HEK293T (cell line): ENCODE data around the gene TRERF1.

ENCODE experiments used
- CTCF ChIA-PET: fragments of 350-600 bp; formaldehyde crosslinking; extraction: SDS; loops from one replicate; lab custom pipeline; 2021; ENCODE audit warnings: antibody characterized with exemption, inconsistent platforms; lab: Yijun Ruan, JAX
- POLR2A ChIA-PET: fragments of 350-600 bp; formaldehyde crosslinking; extraction: SDS; loops from one replicate; lab custom pipeline; 2020; ENCODE audit warnings: antibody characterized with exemption, inconsistent platforms; lab: Yijun Ruan, JAX
- DNase-seq: peaks from one replicate; pipeline ENCODE4 v3.0.0; 2012; ENCODE audit warnings: mixed read lengths; ENCODE audit errors: extremely low spot score
- ARNT ChIP-seq: fragments of 450-650 bp; IDR thresholded peaks from 2 replicates; pipeline ENCODE4 v1.6.1; 2017; ENCODE audit warnings: mild to moderate bottlenecking
- BHLHE40 ChIP-seq: fragments of 450-650 bp; IDR thresholded peaks from 2 replicates; pipeline ENCODE4 v1.6.1; 2016; ENCODE audit warnings: mild to moderate bottlenecking, moderate library complexity, borderline replicate concordance
- ELF4 ChIP-seq: fragments of 450-650 bp; IDR thresholded peaks from 2 replicates; pipeline ENCODE4 v1.6.1; 2017; ENCODE audit warnings: antibody characterized with exemption
- FOXA1 ChIP-seq: fragments of 450-650 bp; IDR thresholded peaks from 2 replicates; pipeline ENCODE4 v1.6.1; 2016; ENCODE audit warnings: mild to moderate bottlenecking
- FOXK2 ChIP-seq: fragments of 450-650 bp; IDR thresholded peaks from 2 replicates; pipeline ENCODE4 v1.6.1; 2016; ENCODE audit warnings: mild to moderate bottlenecking
- FOXM1 ChIP-seq: fragments of 450-650 bp; IDR thresholded peaks from 2 replicates; pipeline ENCODE4 v1.6.1; 2017; ENCODE audit warnings: mild to moderate bottlenecking, borderline replicate concordance
- HDGF ChIP-seq: fragments of 450-650 bp; IDR thresholded peaks from 2 replicates; pipeline ENCODE4 v1.6.1; 2017; ENCODE audit warnings: antibody characterized with exemption, borderline replicate concordance
- L3MBTL2 ChIP-seq: fragments of 450-650 bp; conservative IDR thresholded peaks from 2 replicates; pipeline ENCODE4 v1.6.1; 2016; ENCODE audit warnings: mild to moderate bottlenecking
- LEF1 ChIP-seq: fragments of 450-650 bp; IDR thresholded peaks from 2 replicates; pipeline ENCODE4 v1.6.1; 2017; ENCODE audit warnings: mild to moderate bottlenecking, borderline replicate concordance
- NFRKB ChIP-seq: fragments of 450-650 bp; IDR thresholded peaks from 2 replicates; pipeline ENCODE4 v1.6.1; 2016; ENCODE audit warnings: mild to moderate bottlenecking, moderate library complexity
- SP1 ChIP-seq: fragments of 450-650 bp; IDR thresholded peaks from 2 replicates; pipeline ENCODE4 v1.6.1; 2017
- SUZ12 ChIP-seq: fragments of 450-650 bp; IDR thresholded peaks from 2 replicates; pipeline ENCODE4 v1.6.1; 2016; ENCODE audit warnings: mild to moderate bottlenecking
- TARDBP ChIP-seq: fragments of 450-650 bp; IDR thresholded peaks from 2 replicates; pipeline ENCODE4 v1.6.1; 2016
- ZNF384 ChIP-seq: fragments of 450-650 bp; IDR thresholded peaks from 2 replicates; pipeline ENCODE4 v1.6.1; 2016
- TF ChIP-seq, protein P1 (sequence below): fragments of 450-650 bp; IDR thresholded peaks from 2 replicates; pipeline ENCODE4 v1.6.1; 2016

TRERF1 gene

DNA sequence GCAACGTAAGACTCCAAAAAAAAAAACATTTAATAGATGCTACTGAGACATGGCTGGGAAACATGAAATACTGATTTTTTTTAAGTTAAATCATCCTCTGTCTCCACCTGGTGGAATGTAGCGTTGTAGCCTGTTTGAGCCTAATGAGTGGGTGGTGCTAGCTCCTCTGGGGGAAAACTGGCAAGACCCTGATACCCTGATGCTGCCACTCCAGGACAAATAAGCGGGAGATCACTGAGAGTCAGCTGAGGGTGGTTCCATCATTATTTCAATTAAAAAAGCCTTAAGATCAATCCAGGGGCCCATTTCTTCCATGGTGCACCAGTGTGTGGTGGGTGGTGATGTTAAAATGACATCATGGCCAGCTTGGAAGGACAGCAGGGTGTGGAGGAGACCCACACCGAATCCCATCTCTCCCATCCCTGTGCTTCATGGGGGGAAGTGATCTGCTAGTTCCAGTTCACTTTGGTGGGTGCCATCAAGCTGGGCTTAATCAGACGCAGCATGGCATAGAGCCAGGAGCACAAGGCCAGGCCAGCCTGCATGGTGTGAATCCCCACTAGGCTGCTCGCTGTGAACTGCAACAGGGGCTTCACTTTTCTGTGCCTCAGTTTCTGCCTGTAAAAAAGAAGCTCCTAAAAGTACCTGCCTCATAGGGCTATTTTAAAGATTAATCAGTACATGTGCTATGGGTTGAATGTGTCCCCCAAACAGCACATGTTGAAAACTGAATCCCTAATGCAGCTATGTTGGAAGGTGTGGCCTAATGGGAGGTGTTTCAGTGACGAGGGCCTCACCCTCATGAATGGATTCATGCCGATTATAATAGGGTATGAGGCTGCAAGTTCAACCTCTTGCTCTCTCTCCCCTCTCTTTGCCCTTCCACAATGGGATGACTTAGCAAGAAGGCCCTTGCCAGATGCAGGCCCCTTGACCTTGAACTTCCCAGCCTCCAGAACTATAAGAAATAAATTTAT is 221.1 kb downstream of the TRERF1 start:
- POLR2A ChIA-PET: interaction anchor here (1.6 kb wide), 1 partner anchor 180 kb away, joined by 4 read pairs; the partner anchor contains the start of gene TAF8
- peak; percentile 49 for DNase-seq
- CTCF ChIA-PET: interaction anchor here (0.7 to 1.4 kb wide), 6 partner anchors 9 to 416 kb away, joined by 3 to 6 read pairs (median 4); no protein-coding TSS in a partner anchor
- TF ChIP-seq L3MBTL2: no peak
- TF ChIP-seq, protein P1, sequence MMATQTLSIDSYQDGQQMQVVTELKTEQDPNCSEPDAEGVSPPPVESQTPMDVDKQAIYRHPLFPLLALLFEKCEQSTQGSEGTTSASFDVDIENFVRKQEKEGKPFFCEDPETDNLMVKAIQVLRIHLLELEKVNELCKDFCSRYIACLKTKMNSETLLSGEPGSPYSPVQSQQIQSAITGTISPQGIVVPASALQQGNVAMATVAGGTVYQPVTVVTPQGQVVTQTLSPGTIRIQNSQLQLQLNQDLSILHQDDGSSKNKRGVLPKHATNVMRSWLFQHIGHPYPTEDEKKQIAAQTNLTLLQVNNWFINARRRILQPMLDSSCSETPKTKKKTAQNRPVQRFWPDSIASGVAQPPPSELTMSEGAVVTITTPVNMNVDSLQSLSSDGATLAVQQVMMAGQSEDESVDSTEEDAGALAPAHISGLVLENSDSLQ: no peak
- no peak for TF ChIP-seq LEF1
- no peak for TF ChIP-seq FOXK2
- peak; percentile 74 for TF ChIP-seq ZNF384

DNA sequence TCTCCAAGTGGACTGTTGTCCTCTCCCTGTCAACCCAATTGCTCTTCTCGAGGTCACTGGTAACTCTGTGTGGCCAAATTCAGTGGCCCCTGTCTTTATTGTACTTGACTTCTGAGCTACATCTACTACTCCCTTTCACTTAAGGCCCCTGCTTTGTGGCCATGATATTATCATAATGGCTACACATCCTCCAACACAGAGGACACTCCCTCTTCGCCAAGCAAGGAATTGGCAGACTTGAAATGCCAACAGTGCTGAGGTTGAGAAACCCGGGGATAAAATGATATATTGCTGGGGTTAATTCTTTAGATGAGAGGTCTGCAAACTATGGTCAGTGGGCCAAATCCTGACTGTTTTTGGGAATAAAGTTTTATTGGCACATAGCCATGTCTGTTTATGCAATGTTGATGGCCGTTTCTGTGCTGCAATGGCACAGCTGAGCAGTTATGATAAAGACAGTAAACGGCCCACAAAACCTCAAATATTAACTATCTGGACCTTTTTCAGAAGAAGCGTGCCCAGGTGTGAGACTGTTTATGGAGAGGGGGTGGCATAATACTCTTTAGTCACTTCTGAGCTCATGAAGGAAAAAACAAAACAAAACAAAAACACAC is 222.1 kb downstream of the TRERF1 start:
- ChIA-PET CTCF (interaction anchor here (0.7 to 1.4 kb wide), 5 partner anchors 10 to 319 kb away, joined by 3 to 6 read pairs (median 3); no protein-coding TSS in a partner anchor), POLR2A (interaction anchor here (1.6 kb wide), 1 partner anchor 179 kb away, joined by 4 read pairs; the partner anchor contains the start of gene TAF8)
- TF ChIP-seq ARNT (no peak), FOXM1 (no peak), ZNF384 (no peak), SUZ12 (no peak), ELF4 (no peak), HDGF (no peak), NFRKB (no peak), FOXK2 (no peak)
- TF ChIP-seq, protein P1: no peak
- no peak for DNase-seq

DNA sequence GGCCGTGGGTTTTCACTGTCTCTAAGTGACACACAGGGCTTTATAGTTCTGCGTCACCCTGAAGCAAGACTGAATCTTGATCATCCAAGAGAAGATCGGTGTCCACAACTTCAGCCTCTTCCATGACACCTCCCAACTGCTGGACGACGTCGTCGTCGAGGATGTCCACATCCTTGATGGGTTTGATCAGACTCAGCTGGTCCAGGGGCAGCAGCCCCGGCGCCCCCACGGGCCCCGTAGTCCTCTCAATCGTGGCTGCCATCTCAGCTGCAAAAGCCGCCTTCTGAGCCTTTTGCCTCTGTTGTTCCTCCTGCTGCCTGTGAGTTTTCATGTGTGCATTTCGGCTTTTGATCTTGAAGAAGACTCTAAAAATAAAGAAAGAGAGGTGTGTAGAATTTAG is 223.4 kb downstream of the TRERF1 start:
- ChIA-PET POLR2A (no interaction called here), CTCF (interaction anchor here (1.1 to 2.7 kb wide), 2 partner anchors 14 to 60 kb away, joined by 3 to 14 read pairs; no protein-coding TSS in a partner anchor)
- no peak for DNase-seq
- TF ChIP-seq FOXA1 (no peak), LEF1 (no peak), NFRKB (no peak)

DNA sequence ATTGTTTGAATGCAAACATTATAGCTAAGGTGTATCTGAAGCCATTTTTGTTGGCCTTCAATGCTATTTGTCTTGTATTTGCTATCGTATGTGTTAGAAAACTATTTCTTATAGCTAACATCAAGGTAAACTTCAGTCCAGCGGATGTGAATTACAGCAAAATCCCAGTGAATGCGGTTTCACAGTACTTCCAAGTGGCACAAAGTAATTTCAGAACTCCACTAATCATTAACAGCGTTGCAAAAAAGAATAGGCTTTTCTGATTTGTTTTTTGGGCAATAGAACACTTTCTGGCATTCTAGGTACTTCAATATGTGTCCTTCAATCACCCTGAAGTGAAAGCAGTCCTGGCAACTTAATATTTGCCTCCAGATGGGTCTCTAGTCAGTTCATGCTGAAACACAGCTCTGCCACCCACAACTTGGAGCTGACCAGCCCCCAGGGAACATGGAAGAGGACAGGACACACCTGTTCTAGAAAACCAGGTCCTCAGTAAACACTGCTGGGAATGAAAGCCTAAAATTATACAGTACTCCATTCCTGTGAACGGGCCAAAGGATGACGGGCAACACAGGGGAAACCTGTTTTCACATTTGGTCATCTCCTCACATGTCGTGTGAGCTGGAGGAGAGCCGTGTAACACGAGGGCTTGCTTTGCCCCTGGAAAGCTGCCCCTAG is 224.4 kb downstream of the TRERF1 start:
- no peak for DNase-seq
- TF ChIP-seq L3MBTL2: no peak
- no peak for TF ChIP-seq TARDBP
- no peak for TF ChIP-seq NFRKB
- TF ChIP-seq, protein P1: no peak
- TF ChIP-seq FOXK2: no peak
- TF ChIP-seq FOXM1: no peak
- TF ChIP-seq SUZ12: no peak
- no peak for TF ChIP-seq BHLHE40
- no peak for TF ChIP-seq ELF4
- TF ChIP-seq HDGF: no peak
- no peak for TF ChIP-seq FOXA1
- TF ChIP-seq SP1: no peak
- CTCF ChIA-PET: interaction anchor here (0.7 to 2.7 kb wide), 5 partner anchors 13 to 523 kb away, joined by 3 to 14 read pairs (median 4); no protein-coding TSS in a partner anchor
- POLR2A ChIA-PET: interaction anchor here (1.2 to 2.0 kb wide), 6 partner anchors 10 to 320 kb away, joined by 3 to 14 read pairs (median 4); partner anchors contain the start of gene MRPS10

DNA sequence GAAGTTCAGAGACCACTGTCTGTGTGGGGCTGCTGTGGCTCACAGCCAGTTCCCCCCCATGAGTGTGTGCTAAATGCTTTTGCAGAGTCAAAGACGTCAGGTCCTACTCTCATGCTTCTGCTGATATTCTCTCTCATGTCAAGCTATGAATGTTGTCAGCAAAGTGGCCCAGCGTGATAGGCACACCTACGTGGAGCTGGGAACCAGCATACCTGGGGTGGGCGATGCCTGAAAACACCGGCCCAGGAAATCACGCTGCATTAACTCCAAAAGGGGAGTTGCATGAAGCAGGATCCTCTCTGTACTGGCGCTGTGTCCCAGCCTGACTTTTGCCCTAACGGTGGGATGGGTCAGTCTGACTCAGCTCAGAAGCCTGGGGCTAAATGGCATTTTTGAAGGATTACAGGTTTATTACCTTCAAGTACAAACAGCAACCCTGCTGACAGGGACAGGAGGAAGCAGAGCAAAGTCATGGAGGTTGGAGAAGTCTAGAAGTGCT is 225.0 kb downstream of the TRERF1 start:
- CTCF ChIA-PET: interaction anchor here (0.7 to 2.7 kb wide), 4 partner anchors 12 to 522 kb away, joined by 3 to 14 read pairs (median 6); no protein-coding TSS in a partner anchor
- DNase-seq: no peak
- POLR2A ChIA-PET: interaction anchor here (0.8 to 2.0 kb wide), 8 partner anchors 9 to 321 kb away, joined by 3 to 14 read pairs (median 4); partner anchors contain the start of gene MRPS10
- TF ChIP-seq, protein P1: 0 out of 2 replicates have a peak, but pooled peaks have one; percentile 22
- no peak for TF ChIP-seq LEF1
